Measurements from ENCODE around the gene ATP8A2.
"Not testable (repeated sequence)": the region's sequence is repeated elsewhere in the genome, so short reads cannot be mapped to it uniquely, and the experiment has no call there.

The ATP8A2 gene

DNA sequence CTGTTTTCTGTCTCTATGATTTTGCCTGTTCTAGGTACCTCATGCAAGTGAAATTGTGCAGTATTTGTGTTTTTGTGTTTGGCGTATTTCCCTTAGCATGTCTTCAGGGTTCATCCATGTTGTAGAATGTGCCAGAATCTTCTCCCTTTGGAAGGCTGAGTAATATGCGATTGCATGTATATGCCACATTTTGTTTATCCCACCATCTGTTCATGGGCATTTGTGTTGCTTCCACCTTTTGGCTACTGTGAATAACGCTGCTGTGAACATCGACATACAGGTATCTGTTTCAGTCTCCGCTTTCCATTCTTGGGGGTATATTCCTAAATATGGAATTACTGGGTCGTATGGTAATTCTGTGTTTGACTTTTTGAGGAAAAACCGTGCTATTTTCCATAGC is 190.0 kb downstream of the ATP8A2 start:
- DNase-seq (ENCODE audit: low read depth): no peak

- DNase-seq (ENCODE audit: low read depth): no peak
These were observed 198.4 kb downstream of the ATP8A2 start for GRCh38 chr13:25570185-25570584.

- no peak for DNase-seq (ENCODE audit: low read depth)
These were observed 199.5 kb downstream of the ATP8A2 start for GRCh38 chr13:25571237-25571636.

DNA sequence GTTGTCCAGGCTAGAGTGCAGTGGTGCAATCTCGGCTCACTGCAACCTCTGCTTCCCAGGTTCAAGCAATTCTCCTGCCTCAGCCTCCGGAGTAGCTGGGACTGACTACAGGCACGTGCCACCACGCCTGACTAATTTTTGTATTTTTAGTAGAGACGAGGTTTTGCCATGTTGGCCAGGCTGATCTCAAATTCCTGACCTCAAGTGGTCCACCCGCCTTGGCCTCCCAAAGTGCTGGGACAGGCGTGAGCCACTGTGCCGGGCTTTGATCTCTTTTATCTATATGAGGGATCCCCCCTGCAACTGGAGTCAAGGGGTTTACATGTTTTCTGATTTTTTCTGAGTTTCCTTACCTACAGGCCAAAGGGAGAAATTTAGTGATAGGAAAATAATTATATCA is 200.4 kb downstream of the ATP8A2 start:
- DNase-seq (ENCODE audit: low read depth): not testable (repeated sequence)

DNA sequence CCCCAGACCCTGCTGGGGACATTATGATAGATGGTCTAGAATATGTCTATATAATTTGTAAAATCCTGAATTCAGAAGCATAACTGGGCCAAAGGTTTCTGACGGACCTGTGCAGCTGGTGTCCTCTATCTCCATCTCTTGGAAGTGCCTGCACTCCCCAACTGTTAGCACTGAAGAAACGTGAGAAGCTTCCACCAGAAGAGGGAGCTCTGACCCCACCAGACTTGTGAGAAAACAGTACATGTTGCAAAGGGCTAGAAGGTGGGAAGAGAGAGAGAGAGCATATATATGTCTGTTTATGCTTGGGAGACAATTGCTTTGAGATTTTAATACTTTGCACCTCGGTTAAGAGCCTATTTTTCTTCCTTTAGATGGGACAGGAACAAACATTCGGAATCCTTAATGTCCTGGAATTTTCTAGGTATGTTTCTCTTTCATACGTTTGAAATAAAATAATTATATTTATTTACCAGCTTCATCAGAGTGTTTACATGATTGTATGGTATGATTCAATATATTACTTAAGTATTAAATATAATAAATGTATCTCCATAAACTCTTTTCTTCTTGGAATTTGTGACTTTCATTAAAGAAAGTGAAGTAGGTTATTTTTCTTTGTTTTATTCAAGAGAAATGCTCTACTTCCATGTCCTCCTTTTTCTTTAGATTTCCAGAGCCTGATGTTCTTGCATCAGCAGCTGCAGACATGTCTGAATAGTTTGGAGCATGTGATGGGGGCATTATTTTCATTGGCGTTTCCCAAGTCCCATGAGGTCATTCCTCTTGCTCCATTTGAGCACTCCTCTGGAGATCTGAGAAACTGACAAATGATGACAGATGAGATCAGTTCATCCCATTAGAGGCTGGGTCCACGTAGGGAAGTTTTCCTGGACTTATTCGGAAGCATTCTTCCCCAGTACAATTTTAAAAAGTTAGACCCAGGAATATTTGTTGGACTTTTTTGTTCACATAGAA is 202.9 kb downstream of the ATP8A2 start:
- DNase-seq (ENCODE audit: low read depth): peak; percentile 53

GRCh38 chr13:25575562-25575961 is 203.8 kb downstream of the ATP8A2 start:
- no peak for DNase-seq (ENCODE audit: low read depth)

GRCh38 chr13:25578526-25578925 is 206.8 kb downstream of the ATP8A2 start:
- no peak for DNase-seq (ENCODE audit: low read depth)

- DNase-seq (ENCODE audit: low read depth): no peak
These were observed 207.4 kb downstream of the ATP8A2 start for GRCh38 chr13:25579221-25579620.

DNA sequence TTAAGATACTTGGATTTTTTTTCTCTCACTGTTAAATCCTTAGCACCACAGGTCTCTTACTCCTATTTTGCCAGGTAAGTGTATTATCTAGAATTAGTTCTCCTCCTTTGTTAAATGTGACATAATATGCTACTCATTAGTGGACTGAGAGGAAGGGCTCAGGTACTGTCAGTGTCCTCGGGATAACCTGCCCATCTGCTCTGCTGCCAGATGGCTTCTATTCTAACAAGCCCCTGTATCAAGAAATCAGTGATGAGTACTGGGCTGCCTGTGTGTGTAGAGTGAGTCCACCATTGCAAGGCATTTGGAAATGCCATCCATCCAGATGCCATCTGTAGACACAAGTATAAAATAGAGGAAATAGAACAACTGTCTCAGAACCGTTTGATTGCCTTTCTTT is 209.6 kb downstream of the ATP8A2 start:
- DNase-seq (ENCODE audit: low read depth): no peak

DNA sequence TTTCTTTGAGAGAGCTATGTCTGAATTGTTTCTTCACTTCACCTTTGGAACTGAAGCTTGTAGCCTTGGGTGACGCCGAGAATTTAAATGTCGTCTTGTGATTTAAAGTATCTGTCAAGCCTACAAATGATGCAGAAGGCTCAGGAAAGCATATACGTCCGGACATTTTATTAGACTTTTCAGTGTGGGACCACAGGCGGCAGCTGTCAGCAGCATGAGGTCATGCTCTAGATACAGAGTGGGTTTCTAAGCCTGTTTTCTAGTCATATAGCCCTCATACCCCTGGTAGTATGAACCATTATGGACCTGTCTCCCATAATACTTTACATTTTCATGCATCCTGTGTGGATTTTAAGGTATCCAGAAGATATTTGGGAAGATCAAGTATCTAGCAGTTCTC is 212.3 kb downstream of the ATP8A2 start:
- DNase-seq (ENCODE audit: low read depth): no peak

GRCh38 chr13:25585000-25585399 is 213.2 kb downstream of the ATP8A2 start:
- DNase-seq (ENCODE audit: low read depth): no peak

DNA sequence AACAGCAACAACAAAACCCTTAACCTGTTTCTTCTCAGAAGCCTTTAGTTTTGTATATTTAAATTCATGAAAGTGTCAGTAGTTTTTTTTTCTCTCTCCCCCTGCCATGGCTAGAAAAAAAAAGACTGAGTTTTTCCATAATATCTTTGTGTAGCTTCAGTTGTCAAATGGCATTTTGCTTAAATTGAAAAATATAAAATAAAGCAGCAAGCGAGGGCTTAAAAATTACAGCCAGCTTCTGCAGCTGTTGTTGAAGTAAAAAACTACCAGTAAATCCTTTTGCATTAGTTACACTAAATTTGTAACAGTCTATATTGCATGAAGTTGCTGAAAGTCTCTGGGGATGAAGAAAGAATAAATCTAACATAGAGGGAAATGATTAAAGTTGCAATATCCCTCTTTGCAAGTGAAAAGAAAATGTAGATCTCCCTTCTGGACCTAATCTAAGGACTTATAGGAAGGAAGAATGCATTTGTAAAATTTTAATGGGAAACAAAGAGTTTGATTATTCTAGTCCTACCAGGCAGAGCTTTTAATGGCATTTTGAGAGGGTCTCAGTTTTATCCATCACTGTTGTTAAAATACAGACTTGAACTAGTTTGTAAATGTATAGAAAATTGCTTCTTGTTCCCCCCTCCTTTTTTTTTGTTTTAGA is 215.7 kb downstream of the ATP8A2 start:
- no peak for DNase-seq (ENCODE audit: low read depth)

DNA sequence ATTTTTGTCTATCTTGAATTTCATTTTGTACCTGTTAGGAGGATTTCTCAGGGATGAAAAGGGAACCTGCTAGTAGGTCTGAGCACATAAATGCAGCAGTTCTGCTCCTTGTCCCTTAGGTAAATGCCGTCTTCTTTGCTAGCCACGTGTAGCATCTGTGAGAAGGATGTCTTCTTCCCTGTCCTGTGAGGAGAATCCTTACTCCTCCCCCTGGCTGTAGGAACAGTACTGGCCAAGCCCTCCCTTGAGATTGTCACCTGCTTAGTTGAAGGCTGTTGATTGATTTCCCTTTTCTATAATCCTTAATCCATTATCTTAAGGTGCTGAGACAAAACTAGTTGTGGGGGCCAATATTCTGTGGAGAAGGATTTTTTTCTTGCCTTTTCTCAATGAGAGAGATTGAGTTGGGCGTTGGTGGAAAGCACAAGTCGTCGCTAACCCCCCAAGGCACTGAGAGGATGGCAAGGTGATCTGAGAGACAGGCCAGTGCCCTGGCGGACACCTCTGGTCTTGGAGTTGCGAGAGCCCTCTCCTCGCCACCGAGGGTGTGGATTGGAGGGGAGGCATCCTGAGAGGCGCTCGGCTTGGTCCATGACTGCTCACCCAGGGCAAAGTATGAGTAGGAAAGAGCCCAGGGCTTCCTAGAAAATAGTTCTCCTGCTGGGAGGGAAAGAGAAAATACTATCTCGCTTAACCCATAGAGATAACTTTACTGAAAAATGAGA is 216.7 kb downstream of the ATP8A2 start:
- DNase-seq (ENCODE audit: low read depth): no peak

- no peak for DNase-seq (ENCODE audit: low read depth)
These were observed 226.6 kb downstream of the ATP8A2 start for GRCh38 chr13:25598421-25598820.

DNA sequence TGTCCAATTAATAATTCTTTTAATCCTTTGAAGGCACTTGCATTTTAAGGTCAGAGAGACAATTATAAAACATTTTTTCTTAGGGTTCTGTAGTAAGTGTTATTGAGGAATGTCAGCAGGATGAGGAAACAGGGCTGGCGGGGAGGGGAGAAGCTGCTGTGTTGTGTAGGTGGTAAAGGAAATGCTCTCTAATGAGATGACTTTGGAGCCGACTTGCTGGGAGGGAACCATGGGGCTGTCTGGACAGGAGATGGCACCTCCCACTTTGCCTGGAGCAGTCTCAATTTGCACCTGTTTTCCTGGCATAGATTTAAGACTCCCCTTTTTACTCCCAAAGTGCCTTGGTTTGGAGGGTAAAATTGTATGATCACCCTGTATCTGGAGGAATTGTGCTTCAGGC is 230.4 kb downstream of the ATP8A2 start:
- no peak for DNase-seq (ENCODE audit: low read depth)

DNA sequence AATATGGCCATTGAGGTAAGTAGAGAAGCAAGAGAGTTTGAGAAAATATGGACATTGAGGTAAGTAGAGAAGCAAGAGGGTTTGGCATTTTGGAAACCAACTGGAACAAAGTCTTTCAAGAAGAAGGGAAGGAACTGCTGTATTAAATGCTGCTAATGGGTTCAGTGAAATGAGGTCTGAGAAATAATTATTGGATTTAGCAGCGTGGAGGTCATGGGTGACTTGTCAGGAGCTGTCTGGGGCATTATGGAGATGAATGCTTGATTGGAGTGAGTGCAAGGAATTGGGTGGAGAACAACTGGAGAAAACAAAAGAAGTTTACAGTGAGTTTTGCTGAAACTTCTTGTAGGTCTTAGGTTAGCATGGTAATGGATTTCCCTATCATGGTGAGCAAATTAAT is 232.3 kb downstream of the ATP8A2 start:
- no peak for DNase-seq (ENCODE audit: low read depth)

GRCh38 chr13:25607096-25607495 is 235.3 kb downstream of the ATP8A2 start:
- no peak for DNase-seq (ENCODE audit: low read depth)

GRCh38 chr13:25608181-25608580 is 236.4 kb downstream of the ATP8A2 start:
- no peak for DNase-seq (ENCODE audit: low read depth)

DNA sequence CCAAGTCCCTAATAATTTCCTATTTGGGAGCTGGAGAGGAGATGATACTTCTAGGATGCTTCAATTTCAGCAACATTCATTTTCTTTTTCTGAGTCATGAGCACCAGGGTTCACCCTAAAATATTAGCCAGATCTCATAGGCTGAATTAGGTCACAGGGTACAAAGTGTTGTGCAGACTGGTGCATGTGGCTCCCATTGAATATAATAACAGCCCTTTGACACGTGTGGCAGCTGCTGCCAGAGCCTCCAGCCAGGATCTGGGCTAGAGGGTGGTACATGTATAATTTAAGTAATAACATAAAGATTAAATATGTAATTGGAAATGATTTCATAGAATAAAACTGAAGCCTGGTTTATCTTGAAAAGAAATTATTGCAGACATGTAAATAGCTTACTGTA is 244.9 kb downstream of the ATP8A2 start:
- DNase-seq (ENCODE audit: low read depth): no peak

DNA sequence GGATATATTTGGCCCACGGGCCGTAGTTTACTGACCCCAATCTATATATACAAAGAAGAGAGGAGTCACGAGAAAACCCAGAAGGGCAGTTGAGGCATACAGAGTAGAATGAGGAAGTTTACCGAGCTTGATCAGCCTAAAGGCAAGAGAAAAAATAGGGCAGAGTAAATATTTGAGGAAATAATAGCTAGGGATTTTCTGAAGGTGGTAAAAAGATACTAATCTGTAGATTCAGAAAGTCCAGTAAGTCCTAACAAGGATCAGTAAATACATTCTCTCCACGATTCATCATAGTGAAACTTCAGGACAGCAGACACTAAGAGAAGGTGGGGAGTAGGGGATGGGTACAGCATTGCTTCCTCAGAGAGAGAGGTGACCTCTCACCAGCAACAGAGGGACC is 248.1 kb downstream of the ATP8A2 start:
- no peak for DNase-seq (ENCODE audit: low read depth)

DNA sequence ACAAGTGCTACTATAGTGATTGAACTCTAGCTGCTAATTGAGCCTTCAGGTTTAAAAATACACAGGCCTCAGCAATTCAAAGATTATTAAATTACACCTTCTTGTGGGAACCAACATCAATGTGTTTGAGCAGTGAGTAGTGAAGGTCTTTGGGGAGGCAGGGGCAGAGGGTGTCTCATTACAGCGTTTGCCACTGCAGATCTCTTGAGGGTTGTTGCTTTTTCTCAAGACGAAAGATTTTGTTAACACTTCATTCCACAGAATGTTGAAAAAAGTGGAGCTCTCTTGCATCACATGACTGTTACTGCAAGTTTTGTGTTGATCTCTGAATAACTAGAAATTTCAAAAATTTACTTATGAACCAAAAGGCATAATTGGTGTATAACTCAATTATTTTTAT is 253.6 kb downstream of the ATP8A2 start:
- no peak for DNase-seq (ENCODE audit: low read depth)

DNA sequence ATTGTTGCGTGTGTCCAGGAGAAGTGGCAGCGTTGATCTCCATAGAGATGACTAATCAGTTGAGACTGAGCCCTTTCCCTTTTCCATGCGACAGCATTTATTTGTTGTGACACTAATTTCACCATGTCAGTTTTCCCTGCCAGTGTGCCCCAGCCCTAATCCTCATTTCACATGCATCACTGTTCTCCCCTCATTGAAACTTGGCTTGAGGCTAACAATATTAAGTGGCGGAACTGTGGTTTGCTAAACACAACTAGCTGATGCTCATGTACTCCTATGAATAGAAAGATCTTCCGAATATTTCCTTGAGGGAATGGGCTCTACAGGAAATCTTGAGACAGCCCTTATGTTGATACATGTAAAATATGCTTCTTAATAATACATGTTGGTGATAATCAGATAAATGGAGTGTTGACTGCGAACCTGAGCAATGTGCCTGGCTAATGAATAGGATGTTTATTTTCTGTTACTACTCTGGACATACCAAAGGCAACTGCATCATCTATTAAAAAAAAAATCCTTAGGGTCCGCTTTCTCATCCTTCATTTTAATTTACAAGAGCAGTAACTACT is 258.6 kb downstream of the ATP8A2 start:
- no peak for DNase-seq (ENCODE audit: low read depth)

Measured in activated T-cell treated with anti-CD3 and anti-CD28 coated beads for 48 hours (primary cell).